GM21526 (cell line): ENCODE results near the gene UBC.
"Not testable (repeated sequence)": the region's sequence is repeated elsewhere in the genome, so short reads cannot be mapped to it uniquely, and the experiment has no call there.

Experiments used
- ATAC-seq: cut with Tn5 transposase; IDR thresholded peaks from one replicate; pipeline ENCODE4 v1.9.1; 2021; ENCODE audit warnings: moderate library complexity; ENCODE audit not compliant: unreplicated experiment, low FRiP score

Gene UBC

DNA sequence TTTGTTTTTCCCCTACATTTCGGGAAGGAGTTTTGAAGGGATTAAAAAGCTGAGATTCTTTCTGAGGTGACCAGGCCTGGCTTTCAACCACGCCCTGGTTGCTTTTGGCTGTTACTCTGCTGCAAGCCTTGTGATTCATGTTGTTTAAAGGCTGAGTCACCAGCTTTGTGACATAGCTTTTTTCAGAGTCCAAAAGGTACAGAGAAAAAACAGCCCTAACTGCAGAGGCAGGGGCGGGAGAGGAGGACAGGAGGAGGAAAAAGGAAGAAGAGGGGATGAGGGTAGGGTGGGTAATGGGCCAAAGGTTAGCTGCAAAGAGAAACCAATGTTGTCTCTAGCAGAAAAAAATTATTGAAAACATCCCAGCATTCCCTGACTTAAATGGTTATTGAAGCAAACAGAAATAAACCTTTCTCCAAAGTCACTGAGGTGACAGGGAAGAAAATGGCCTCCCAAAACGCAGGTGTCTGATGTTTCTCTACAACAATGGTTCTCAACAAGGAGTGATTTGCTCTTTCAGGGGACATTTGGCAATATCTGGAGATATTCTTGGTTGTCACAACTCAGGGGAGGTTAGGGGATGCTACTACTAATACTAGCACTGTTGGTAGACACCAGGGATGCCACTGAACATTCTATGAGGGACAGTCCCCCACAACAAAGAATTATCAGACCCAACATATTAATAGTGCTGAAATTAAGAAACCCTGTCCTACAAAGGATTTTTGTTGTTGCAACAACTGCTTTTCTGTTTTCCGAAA is 2.1 kb upstream of the UBC start:
- ATAC-seq = no peak

DNA sequence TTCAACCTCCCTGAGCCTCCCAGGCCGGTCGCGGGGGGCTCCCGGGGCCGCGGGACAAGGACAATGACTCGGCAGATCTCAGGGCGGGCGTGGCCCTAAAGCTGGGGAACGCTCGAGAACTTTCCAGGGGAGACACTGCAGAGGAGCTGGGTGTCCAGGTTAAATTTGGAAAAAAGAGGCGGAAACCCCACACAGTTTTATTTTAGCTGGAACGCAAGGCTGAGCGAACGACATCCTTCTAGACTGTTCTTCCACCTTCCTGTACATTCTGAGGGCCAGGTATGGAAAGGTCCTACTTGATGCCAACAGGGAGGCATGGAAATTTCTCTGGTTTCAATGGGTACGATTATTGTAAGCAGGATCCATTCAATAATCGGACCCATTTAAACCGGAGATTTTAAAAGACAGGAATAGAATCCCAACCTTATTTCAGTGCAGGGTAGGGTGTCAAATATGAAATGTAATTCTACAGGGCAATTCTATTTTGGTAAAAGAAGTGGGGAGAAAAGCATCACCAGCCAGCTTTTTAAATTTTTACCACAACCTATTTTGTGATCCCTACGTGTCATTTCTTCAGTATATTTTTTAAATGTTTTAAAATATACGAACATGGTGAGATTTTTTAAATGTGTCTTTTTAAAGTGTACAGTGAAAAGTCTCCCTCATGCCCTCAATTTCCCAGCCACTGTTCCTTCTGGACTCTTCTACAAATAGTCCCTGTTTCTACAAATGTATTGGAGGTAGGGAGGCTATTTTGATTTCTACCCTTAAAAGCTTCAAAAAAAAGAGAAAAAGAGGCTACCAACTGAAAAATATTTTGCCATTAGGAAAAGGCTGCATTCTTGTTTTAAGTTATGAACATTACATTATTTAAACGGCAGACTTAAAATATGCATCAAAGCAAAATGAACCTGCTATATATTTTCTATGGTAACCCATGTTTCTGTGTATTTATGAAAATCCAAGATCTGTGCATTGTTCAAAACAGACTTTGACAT is 1.1 kb upstream of the UBC start:
- peak; percentile 2 for ATAC-seq

DNA sequence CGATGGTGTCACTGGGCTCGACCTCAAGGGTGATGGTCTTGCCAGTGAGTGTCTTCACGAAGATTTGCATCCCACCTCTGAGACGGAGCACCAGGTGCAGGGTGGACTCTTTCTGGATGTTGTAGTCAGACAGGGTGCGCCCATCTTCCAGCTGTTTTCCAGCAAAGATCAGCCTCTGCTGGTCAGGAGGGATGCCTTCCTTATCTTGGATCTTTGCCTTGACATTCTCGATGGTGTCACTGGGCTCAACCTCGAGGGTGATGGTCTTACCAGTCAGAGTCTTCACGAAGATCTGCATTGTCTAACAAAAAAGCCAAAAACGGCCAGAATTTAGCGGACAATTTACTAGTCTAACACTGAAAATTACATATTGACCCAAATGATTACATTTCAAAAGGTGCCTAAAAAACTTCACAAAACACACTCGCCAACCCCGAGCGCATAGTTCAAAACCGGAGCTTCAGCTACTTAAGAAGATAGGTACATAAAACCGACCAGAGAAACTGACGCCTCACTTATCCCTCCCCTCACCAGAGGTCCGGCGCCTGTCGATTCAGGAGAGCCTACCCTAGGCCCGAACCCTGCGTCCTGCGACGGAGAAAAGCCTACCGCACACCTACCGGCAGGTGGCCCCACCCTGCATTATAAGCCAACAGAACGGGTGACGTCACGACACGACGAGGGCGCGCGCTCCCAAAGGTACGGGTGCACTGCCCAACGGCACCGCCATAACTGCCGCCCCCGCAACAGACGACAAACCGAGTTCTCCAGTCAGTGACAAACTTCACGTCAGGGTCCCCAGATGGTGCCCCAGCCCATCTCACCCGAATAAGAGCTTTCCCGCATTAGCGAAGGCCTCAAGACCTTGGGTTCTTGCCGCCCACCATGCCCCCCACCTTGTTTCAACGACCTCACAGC is 717 bp downstream of the UBC start:
- no peak for ATAC-seq

DNA sequence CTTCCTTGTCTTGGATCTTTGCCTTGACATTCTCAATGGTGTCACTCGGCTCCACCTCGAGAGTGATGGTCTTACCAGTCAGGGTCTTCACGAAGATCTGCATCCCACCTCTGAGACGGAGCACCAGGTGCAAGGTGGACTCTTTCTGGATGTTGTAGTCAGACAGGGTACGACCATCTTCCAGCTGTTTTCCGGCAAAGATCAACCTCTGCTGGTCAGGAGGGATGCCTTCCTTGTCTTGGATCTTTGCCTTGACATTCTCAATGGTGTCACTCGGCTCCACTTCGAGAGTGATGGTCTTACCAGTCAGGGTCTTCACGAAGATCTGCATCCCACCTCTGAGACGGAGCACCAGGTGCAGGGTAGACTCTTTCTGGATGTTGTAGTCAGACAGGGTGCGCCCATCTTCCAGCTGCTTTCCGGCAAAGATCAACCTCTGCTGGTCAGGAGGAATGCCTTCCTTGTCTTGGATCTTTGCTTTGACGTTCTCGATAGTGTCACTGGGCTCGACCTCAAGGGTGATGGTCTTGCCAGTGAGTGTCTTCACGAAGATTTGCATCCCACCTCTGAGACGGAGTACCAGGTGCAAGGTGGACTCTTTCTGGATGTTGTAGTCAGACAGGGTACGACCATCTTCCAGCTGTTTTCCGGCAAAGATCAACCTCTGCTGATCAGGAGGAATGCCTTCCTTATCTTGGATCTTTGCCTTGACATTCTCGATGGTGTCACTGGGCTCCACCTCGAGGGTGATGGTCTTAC is 1.7 kb downstream of the UBC start:
- not testable (repeated sequence) for ATAC-seq

DNA sequence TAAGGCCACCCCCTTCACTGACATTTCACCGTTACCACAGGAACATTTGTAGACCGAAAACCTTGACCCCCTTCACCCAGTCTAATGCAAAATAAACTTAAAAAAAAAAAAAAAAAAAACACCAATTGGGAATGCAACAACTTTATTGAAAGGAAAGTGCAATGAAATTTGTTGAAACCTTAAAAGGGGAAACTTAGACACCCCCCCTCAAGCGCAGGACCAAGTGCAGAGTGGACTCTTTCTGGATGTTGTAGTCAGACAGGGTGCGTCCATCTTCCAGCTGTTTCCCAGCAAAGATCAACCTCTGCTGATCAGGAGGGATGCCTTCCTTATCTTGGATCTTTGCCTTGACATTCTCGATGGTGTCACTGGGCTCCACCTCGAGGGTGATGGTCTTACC is 2.9 kb downstream of the UBC start:
- ATAC-seq = not testable (repeated sequence)

DNA sequence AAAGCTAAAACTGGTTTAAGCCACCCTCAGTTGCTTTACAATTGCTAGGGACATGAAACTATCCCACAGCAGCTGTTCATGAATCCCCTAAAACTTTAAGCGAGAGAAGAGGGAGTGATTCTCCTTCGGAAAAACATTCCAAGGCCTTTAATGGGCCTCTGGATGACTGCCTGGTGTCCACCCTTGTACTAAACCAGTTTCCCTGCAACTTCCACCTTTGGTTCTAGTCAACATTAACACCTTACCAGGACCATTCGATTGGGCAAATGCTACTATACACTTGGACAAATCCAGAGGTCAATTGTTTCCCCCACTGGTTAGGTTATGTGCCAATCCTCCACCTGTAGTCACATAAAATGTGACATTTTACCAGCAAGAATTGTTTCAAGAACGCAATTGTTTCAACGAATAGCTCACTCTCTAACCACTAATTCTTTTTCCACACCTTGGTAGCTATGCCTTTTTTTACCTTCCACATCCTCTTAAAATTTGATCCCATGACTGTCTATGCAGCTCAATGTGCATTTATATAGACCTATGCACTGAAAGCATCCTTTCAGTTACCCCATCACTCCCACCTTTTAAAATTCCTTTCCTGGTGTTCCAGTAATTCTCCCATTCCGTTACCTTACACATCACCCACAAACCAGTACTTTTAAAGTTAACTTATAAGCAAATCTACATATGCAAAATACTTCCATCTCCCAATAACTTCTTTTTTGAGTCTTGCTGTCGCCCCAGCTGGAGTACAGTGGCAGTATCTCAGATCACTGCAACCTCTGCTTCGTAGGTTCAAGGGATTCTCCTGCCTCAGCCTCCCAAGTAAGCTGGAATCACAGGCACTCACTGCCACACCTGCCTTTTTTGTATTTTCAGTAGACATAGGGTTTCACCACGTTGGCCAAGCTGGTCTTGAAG is 3.6 kb downstream of the UBC start:
- ATAC-seq = no peak

DNA sequence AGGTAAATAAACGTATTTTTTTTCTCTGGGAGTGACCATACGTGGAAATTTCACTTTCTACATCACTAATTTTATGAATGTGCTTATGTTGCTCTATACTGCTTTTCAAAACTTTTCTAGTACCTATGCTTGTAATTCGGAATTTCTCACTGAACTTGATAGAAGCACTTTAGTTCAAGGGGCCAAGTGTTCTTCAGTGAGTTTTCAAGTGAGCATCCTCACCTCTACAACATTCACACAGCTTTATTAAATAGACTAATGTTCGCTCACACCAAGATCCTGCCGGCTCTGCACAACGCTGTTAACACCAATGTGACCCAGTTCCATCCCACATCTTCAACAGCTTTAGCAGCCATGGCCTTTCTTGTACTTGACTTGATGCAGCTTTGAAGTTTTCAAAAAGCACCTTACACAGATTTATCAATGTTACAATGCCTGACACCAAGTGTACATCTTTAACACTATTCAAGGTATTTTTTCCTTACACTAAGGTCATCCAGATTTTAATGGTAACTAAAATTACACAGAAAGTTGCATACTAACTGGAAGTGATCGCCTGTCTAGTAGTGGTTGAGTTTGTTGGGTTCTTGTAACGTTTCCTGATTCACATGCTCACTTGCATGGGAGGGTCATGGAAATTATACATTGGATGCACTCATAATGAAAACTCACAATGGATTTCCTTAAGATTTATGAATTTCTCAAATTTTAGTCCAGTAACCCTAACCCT is 4.5 kb downstream of the UBC start:
- ATAC-seq = no peak

DNA sequence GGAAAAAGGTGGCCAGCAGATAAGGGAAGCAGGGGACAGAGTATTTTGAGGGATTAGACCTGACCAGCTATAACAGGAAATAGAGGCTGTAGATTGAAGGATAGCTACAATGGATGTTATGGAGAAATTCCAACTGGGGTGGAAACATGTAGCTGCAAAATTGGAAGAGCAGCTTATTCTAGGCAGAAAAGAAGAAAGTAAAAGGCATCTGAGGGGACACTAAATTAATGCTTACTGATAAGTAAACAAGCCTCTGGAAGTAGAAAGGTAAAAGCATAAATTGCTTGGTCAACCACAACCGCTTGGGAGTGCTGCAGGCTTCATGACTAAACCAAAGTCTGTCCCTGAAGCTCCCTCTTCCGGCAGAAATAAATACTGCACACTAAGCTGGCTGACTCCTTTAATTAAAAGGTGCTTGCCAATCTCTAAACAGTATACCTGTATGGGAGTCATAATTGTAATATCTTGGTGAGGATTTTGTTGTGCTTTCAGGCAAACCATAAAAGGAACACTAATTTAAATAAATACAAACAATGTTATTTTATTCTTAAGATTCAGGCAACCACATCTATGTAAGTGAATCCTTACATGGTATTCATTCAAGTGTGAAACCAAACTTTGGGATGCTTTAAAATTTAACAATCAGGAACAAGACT is 7.7 kb downstream of the UBC start:
- peak; percentile 49 for ATAC-seq

DNA sequence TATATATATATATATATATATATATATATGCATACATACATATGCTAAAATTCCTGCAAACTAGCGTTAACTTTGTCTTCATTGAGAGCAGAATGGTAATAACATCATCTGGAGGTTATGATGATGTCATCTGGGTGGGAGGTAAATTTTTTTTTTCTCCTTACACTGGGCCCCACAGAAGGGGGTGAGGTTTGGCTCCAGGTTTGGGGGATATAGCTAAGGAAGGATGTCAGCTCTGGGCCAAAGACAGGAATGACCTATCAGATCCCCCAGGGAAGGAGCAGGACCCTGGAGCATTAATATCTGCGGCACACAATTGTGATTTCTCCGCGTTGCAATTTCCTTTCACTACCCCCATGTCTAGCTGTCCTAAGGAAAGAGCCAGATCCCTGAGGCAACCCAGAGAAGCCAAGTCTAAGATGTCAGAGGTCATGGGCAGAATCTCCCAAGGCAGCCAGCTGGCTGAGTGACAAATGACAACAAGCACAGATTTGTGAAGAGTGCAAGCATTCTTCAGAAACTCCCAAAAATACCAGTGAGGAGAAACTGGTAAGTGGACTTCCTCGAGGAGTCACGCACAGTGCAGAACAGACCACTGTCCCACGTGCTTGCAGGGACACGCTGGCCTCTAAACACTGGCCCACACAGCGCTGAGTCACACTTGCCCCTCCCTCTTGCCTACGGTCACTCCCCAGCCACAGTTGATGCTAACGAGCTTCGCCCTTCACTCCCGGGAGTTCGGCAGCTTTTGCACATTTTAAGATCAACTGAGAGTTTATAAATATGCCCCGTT is 9.9 kb downstream of the UBC start:
- ATAC-seq = no peak

DNA sequence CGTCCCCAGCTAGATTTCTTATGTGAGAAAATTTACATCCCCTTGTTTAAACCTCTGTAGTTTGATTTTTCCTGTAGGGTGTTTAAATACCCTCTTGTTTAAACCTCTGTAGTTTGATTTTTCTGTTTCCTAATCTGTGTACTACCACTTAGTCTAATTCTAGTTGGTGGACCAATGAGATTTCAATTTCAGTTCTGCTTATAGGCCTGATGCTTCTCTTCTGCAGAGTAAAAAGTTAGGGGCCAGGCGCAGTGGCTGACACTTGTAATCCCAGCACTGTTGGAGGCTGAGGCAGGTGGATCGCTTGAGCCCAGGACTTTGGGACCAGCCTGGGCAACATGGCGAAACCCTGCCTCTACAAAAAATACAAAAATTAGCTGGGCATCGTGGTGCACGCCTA is 11.5 kb downstream of the UBC start:
- no peak for ATAC-seq

DNA sequence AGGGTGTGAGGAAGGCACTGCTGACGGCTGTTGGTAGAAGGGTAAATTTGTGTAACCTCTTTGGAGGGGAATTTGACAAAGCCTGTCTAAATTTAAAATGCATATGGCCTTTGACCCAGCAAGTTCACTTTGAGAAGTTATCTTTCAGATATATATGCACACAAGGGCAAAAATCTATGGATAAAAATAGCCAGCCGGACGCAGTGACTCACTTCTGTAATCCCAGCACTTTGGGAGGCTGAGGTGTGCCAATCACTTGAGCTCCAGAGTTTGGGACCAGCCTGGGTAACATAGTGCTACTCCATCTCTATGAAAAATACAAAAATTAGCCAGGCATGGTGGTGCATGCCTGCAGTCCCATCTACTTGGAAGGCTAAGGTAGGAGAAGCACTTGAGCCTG is 13.4 kb downstream of the UBC start:
- no peak for ATAC-seq

DNA sequence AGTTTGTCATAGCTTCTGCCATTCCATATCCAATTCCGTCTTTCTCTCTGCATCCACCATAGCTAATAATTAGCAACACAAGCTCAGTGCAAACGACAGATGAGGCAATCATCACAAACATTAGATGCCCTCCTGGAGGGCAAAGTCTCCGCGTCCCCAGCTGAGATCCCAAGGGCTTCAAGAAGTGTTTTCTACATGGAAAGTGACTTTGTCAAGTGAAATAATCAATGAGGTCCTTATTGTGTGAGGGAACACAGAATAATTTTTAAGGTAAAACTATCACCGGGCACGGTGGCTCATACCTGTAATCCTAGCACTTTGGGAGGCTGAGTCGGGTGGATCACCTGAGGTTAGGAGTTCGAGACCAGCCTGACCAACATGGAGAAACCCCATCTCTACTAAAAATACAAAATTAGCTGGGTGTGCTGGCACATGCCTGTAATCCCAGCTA is 14.1 kb downstream of the UBC start:
- ATAC-seq = not testable (repeated sequence)

DNA sequence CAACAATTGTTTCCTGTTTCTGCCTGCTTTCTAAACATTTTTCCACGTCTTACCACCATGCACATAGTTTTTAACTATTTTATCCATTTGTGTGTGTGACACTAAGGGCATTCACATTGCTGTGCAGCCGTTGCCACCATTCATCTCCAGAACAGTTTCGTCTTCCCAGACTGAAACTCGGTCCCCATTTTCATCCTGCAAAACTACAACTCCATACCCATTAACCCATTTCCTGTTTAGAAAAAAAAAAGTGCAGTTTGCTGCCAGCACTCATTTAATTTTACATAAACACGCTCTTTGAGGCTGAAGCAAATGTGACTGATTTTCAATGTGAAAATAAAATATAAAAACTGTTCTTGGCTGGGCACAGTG is 15.5 kb downstream of the UBC start:
- ATAC-seq = no peak

DNA sequence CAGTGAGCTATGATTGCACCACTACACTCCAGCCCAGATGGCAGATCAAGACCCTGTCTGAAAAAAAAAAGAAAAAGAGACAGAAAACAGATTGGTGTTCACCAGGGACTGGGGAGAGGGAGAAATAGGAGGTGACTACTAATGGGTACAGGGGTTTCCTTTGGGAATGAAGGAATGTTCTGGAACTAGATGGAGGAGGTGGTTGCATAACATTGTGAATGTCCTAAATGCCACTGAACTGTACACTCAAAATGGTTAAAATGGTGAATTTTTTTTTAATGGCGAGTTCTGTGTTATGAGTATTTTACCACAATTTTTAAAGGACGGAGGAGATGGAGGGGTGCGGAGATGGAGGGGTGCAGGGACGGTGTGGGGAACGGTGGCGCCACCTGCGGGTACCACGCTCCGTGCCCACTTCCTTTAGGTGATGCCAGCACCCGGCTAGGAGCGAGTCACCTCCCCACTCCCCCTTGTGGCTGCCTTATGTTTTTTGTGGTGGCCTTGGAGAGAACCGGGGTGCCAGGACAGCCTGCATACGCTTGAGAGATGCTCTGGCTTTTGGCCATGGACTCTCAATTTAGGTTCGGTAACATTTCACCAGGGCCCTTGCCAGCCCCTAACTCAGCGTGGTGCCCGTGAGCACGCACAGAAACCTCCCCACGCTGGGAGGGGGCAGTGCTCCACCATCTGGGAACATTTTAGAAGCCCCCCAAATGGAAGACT is 16.1 kb downstream of the UBC start:
- ATAC-seq = no peak

DNA sequence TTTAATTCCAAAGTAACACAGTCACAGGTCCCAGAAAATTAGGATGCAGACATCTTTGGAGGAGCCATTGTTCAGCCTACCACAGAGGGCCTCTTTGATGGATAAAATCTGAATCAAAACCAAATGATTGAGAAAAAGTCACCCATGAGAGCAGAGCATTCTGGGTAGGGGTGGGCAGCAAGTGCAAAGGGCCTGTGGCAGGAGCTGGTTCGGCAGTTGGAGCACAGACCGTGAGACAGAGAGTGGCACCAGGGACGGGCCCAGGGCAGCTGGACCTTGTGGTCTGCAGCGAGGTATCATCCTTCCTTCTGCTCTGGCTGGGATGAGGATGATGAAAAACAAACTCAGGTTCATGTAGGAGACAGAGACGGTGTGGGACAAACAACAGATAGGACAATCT is 18.0 kb downstream of the UBC start:
- no peak for ATAC-seq

DNA sequence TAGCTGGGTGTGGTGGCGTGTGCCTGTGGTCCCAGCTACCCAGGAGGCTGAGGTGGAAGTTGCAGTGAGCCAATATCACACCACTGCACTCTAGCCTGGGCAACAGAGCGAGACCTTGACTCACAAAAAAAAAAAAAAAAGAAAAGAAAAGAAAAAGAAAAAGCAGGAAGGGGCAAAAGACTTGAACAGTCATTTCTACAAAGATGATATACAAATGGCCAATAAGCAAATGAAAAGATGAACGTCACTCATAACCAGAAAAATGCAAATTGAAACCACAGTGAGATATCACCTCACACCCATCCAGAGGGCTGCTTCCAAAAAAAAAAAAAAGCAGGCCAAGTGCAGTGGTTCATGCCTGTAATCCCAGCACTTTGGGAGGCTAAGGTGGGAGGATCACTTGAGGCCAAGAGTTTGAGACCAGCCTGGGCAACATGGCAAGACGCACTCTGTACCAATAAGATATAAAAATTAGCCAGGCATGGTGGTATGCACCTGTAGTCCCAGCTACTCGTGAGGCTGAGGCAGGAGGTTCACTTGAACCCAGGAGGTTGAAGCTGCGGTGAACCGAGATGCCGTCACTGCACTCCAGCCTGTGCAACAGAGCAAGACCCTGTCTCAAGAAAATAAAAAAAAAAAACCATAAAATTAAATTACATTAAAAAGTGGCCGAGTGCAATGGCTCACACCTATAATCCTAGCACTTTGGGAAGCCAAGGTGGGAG is 20.5 kb downstream of the UBC start:
- ATAC-seq = no peak
